Measurements from ENCODE around the gene C2orf42. TPM values are rescaled to one million over a fixed set of nuclear protein-coding genes. Genes with fewer than 3 reads are reported as not detected.
"Not testable (repeated sequence)": the region's sequence is repeated elsewhere in the genome, so short reads cannot be mapped to it uniquely, and the experiment has no call there.

Gene C2orf42
- total RNA-seq, 1 experiment from 2014 or later: 28.5 TPM

- Mint-ChIP-seq H3K27ac (ENCODE audit: low read depth, unreplicated experiment) (peak overlapping the region; percentile 90), H3K27me3 (ENCODE audit: insufficient read depth, unreplicated experiment) (no peaks in the 10 kb centered on the region), H3K4me3 (ENCODE audit: unreplicated experiment) (peak overlapping the region; percentile 59), H3K9me3 (ENCODE audit: unreplicated experiment) (peaks cover 6% of the 10 kb centered on the region), H3K36me3 (ENCODE audit: insufficient read depth, unreplicated experiment) (peaks cover 6% of the 10 kb centered on the region), H3K4me1 (ENCODE audit: insufficient read depth, unreplicated experiment) (peaks cover 41% of the 10 kb centered on the region)
- TF ChIP-seq CTCF (IDR thresholded peaks at IDR 0.05; ENCODE audit: unreplicated experiment): no peak
- intact Hi-C loops (cut with micrococcal nuclease): no loop called here
- CTCF ChIA-PET: interaction anchor here (0.7 to 1.4 kb wide), 4 partner anchors 42 to 357 kb away, joined by 3 to 8 read pairs (median 4); partner anchors contain the start of gene MXD1
- DNase-seq (ENCODE audit: unreplicated experiment): no peak
- no TSS peak for BruUV-seq (replicated peaks)
- POLR2A ChIA-PET: interaction anchor here (1.0 to 16.1 kb wide), 12 partner anchors 7 to 218 kb away, joined by 3 to 328 read pairs (median 8); partner anchors contain the start of genes C2orf42, MXD1, PCBP1 and PCYOX1
Measured at GRCh38 chr2:70133127-70133452, 57.7 kb downstream of the C2orf42 start.

- no peak for TF ChIP-seq CTCF (IDR thresholded peaks at IDR 0.05; ENCODE audit: unreplicated experiment)
- peaks cover 37% of the 10 kb centered on the region for H3K4me1 Mint-ChIP-seq (ENCODE audit: insufficient read depth, unreplicated experiment)
- POLR2A ChIA-PET: interaction anchor here (0.7 to 16.1 kb wide), 15 partner anchors 7 to 303 kb away, joined by 3 to 328 read pairs (median 5); partner anchors contain the start of genes C2orf42, GMCL1, MXD1 and PCBP1
- CTCF ChIA-PET: interaction anchor here (0.6 to 1.4 kb wide), 6 partner anchors 41 to 357 kb away, joined by 3 to 8 read pairs (median 4); partner anchors contain the start of gene MXD1
- BruUV-seq (replicated peaks): no TSS peak
- H3K9me3 Mint-ChIP-seq (ENCODE audit: unreplicated experiment): peaks cover 2% of the 10 kb centered on the region
- intact Hi-C loops (cut with micrococcal nuclease): no loop called here
- H3K4me3 Mint-ChIP-seq (ENCODE audit: unreplicated experiment): peak overlapping the region; percentile 59
- H3K27ac Mint-ChIP-seq (ENCODE audit: low read depth, unreplicated experiment): peak overlapping the region; percentile 90
- peak; percentile 43 for DNase-seq (ENCODE audit: unreplicated experiment)
- H3K36me3 Mint-ChIP-seq (ENCODE audit: insufficient read depth, unreplicated experiment): peaks cover 6% of the 10 kb centered on the region
- no peaks in the 10 kb centered on the region for H3K27me3 Mint-ChIP-seq (ENCODE audit: insufficient read depth, unreplicated experiment)
Measured at GRCh38 chr2:70132244-70133126, 58.3 kb downstream of the C2orf42 start.

- intact Hi-C loops (cut with micrococcal nuclease); DNase-seq (ENCODE audit: unreplicated experiment); BruUV-seq (replicated peaks); H3K27me3 Mint-ChIP-seq (ENCODE audit: insufficient read depth, unreplicated experiment); H3K9me3 Mint-ChIP-seq (ENCODE audit: unreplicated experiment); H3K36me3 Mint-ChIP-seq (ENCODE audit: insufficient read depth, unreplicated experiment); H3K4me3 Mint-ChIP-seq (ENCODE audit: unreplicated experiment): not testable (repeated sequence)
- peak overlapping the region; percentile 90 for H3K27ac Mint-ChIP-seq (ENCODE audit: low read depth, unreplicated experiment)
- POLR2A ChIA-PET: interaction anchor here (0.6 to 16.1 kb wide), 9 partner anchors 11 to 222 kb away, joined by 3 to 328 read pairs (median 10); partner anchors contain the start of genes MXD1 and PCBP1
- H3K4me1 Mint-ChIP-seq (ENCODE audit: insufficient read depth, unreplicated experiment): peaks cover 30% of the 10 kb centered on the region
- CTCF ChIA-PET: interaction anchor here (0.5 to 1.4 kb wide), 3 partner anchors 43 to 128 kb away, joined by 3 read pairs; no protein-coding TSS in a partner anchor
Measured at GRCh38 chr2:70131344-70132143, 59.3 kb downstream of the C2orf42 start.

- no peaks in the 10 kb centered on the region for H3K9me3 Mint-ChIP-seq (ENCODE audit: unreplicated experiment)
- no peak overlapping the region for H3K4me3 Mint-ChIP-seq (ENCODE audit: unreplicated experiment)
- ChIA-PET POLR2A (interaction anchor here (1.2 to 4.4 kb wide), 3 partner anchors 7 to 40 kb away, joined by 3 to 29 read pairs (median 6); no protein-coding TSS in a partner anchor), CTCF (interaction anchor here (0.7 kb wide), 1 partner anchor 57 kb away, joined by 3 read pairs; no protein-coding TSS in a partner anchor)
- no peak for DNase-seq (ENCODE audit: unreplicated experiment)
- no peaks in the 10 kb centered on the region for H3K27me3 Mint-ChIP-seq (ENCODE audit: insufficient read depth, unreplicated experiment)
- intact Hi-C loops (cut with micrococcal nuclease): no loop called here
- no TSS peak for BruUV-seq (replicated peaks)
- no peak for TF ChIP-seq CTCF (IDR thresholded peaks at IDR 0.05; ENCODE audit: unreplicated experiment)
- peaks cover 12% of the 10 kb centered on the region for H3K36me3 Mint-ChIP-seq (ENCODE audit: insufficient read depth, unreplicated experiment)
- H3K4me1 Mint-ChIP-seq (ENCODE audit: insufficient read depth, unreplicated experiment): peaks cover 30% of the 10 kb centered on the region
- H3K27ac Mint-ChIP-seq (ENCODE audit: low read depth, unreplicated experiment): no peak overlapping the region
Measured at GRCh38 chr2:70128005-70128404, 62.8 kb downstream of the C2orf42 start.
